PC-3 (cell line): ENCODE data around the gene CCNJL. TPM values are rescaled to one million over a fixed set of nuclear protein-coding genes. Genes with fewer than 3 reads are reported as not detected.
"Not testable (repeated sequence)": the region's sequence is repeated elsewhere in the genome, so short reads cannot be mapped to it uniquely, and the experiment has no call there.

ENCODE experiments used
- ATAC-seq: fragments of 200-7000 bp; cut with Tn5 transposase; 2 replicates; pipeline ENCODE4 v1.9.1; 2020; ENCODE audit warnings: mild to moderate bottlenecking, moderate library complexity
- BruUV-seq: library from RNA; stranded (reverse); fragments of 400-500 nt; replicated peaks from 2 replicates; lab custom pipeline; 2021; lab: Mats Ljungman, UMichigan
- CTCF ChIA-PET: fragments of 300-600 bp; sonication (Branson Sonifier 250); formaldehyde crosslinking; loops from one replicate; lab custom pipeline; 2022; ENCODE audit warnings: antibody characterized with exemption; lab: Charles Lee
- POLR2A ChIA-PET: fragments of 300-600 bp; sonication (Branson Sonifier 250); formaldehyde crosslinking; loops from one replicate; lab custom pipeline; 2022; ENCODE audit warnings: antibody characterized with exemption; ENCODE audit not compliant: unreplicated experiment; lab: Charles Lee
- DNase-seq: peaks from one replicate; pipeline ENCODE4 v3.0.0-alpha.2; 2015
- H2AFZ ChIP-seq: fragments of 300-600 bp; sonication (generic); 2 replicates; pipeline ENCODE4 v1.6.0; 2016; ENCODE audit warnings: antibody characterized with exemption, low read length
- H3F3A ChIP-seq: fragments of 300-600 bp; sonication (generic); one replicate; pipeline ENCODE4 v1.6.0; 2017; ENCODE audit warnings: antibody characterized with exemption, low read length, control low read depth, mild to moderate bottlenecking; ENCODE audit not compliant: unreplicated experiment
- H3K27ac ChIP-seq: fragments of 300-600 bp; sonication (generic); 2 replicates; pipeline ENCODE4 v1.5.1; 2016; ENCODE audit warnings: mild to moderate bottlenecking, low read length
- H3K27me3 ChIP-seq: fragments of 300-600 bp; sonication (generic); 2 replicates; pipeline ENCODE4 v1.6.1; 2016; ENCODE audit warnings: low read length, mixed read lengths
- H3K36me3 ChIP-seq: fragments of 300-600 bp; sonication (generic); 2 replicates; pipeline ENCODE4 v1.6.1; 2016; ENCODE audit warnings: low read depth, mixed run types, low read length, mixed read lengths
- H3K4me1 ChIP-seq: fragments of 300-600 bp; sonication (generic); 2 replicates; pipeline ENCODE4 v1.5.1; 2016; ENCODE audit warnings: low read length; ENCODE audit not compliant: insufficient read depth
- H3K4me2 ChIP-seq: fragments of 300-600 bp; sonication (generic); 2 replicates; pipeline ENCODE4 v1.6.0; 2016; ENCODE audit warnings: low read length
- H3K4me3 ChIP-seq: fragments of 300-600 bp; sonication (generic); 2 replicates; pipeline ENCODE4 v1.5.1; 2016; ENCODE audit warnings: mild to moderate bottlenecking, low read length, mixed read lengths
- H3K79me2 ChIP-seq: fragments of 300-600 bp; sonication (generic); 2 replicates; pipeline ENCODE4 v1.6.1; 2017; ENCODE audit warnings: low read length, mixed read lengths
- H3K9ac ChIP-seq: fragments of 300-600 bp; sonication (generic); 2 replicates; pipeline ENCODE4 v1.6.0; 2016; ENCODE audit warnings: mild to moderate bottlenecking, low read length
- H3K9me2 ChIP-seq: fragments of 300-600 bp; sonication (generic); replicated peaks from 2 replicates; pipeline ENCODE4 v1.6.1; 2016; ENCODE audit warnings: mixed run types, low read length, mixed read lengths
- H3K9me3 ChIP-seq: fragments of 300-600 bp; sonication (generic); 2 replicates; pipeline ENCODE4 v1.6.1; 2016; ENCODE audit warnings: low read length, mixed read lengths
- H4K20me1 ChIP-seq: fragments of 300-600 bp; sonication (generic); 2 replicates; pipeline ENCODE4 v1.6.1; 2016; ENCODE audit warnings: low read length, mixed read lengths
- CTCF ChIP-seq: fragments of 300-600 bp; sonication (generic); conservative IDR thresholded peaks from 2 replicates; pipeline ENCODE4 v1.5.1; 2017; ENCODE audit warnings: antibody characterized with exemption, low read depth, mild to moderate bottlenecking, low read length
- EZH2 ChIP-seq: fragments of 300-600 bp; sonication (generic); IDR thresholded peaks from one replicate; pipeline ENCODE4 v1.6.1; 2017; ENCODE audit warnings: antibody characterized with exemption, mild to moderate bottlenecking, low read length; ENCODE audit not compliant: unreplicated experiment
- EZH2phosphoT487 ChIP-seq: fragments of 300-600 bp; sonication (generic); IDR thresholded peaks from 2 replicates; pipeline ENCODE4 v1.6.1; 2018; ENCODE audit warnings: mild to moderate bottlenecking, antibody characterized with exemption, low read length, borderline replicate concordance
- intact Hi-C: fragments of 100-400 bp; cut with micrococcal nuclease; formaldehyde crosslinking; loops from 2 replicates; pipeline ENCODE4 v1.9.0; 2023
- total RNA-seq: library from RNA; depleted of rRNA; stranded (reverse); fragments of >200 nt; gene quantifications from 2 replicates; pipeline ENCODE4 v1.2.3, GENCODE V29; 2014

The CCNJL gene
- total RNA-seq, 1 experiment from 2014 or later: 7.7 TPM

DNA sequence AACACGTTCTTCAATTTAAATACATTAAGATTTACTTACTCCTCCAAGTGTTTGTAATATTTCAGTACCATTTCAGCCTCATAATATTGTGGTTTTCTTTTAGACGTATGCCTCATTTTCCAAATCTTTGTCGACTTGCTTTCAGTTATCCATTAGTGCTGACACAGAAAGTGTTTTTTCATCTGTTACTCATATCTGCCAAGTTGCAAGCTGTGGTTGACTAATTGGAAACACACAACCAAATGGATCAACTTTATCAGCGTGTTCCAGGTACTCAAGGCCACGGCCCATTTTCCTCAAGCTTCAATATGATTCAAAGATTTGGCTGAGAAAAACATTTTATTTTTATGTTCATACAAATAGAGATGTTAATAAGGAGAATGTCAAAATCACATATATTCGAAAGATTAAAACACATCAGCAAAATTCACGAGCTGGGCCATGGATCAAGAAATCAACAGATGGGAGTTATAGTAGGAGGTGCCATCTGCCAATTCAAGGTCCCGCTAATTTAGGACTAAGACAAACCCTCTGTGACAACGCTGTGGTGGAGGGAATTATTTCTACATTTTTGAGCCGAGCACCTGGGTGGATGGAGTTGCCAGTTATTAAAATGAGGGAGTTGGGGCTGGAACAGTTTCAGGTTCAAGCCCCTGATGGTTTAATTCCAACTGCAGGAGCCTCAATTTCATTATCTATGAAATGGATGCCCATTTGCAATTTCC is 27.2 kb upstream of the CCNJL start:
- CTCF ChIA-PET: no interaction called here
- intact Hi-C loops: no loop called here

GRCh38 chr5:160334716-160335115 is 22.4 kb upstream of the CCNJL start:
- H3K79me2 ChIP-seq, H2AFZ ChIP-seq, H3K9me3 ChIP-seq, CTCF ChIA-PET, H4K20me1 ChIP-seq, H3K36me3 ChIP-seq, BruUV-seq, ATAC-seq, H3K4me1 ChIP-seq, H3K9ac ChIP-seq, H3K9me2 ChIP-seq, intact Hi-C loops, DNase-seq, H3K27ac ChIP-seq, POLR2A ChIA-PET, H3K4me2 ChIP-seq, H3K27me3 ChIP-seq, H3F3A ChIP-seq, H3K4me3 ChIP-seq: not testable (repeated sequence)

More for the DNA sequence above, 27.2 kb upstream of the CCNJL start:
- no peak for DNase-seq
- Histone ChIP-seq H3K27me3 (no peaks in the 10 kb centered on the region), H3F3A (no peaks in the 10 kb centered on the region), H2AFZ (no peak overlapping the region), H3K9ac (no peak overlapping the region), H3K9me3 (no peaks in the 10 kb centered on the region), H3K36me3 (no peaks in the 10 kb centered on the region), H4K20me1 (no peaks in the 10 kb centered on the region), H3K4me1 (0 out of 2 replicates have a peak, but pooled peaks cover 6% of the 10 kb centered on the region), H3K9me2 (no peaks in the 10 kb centered on the region), H3K4me2 (no peak overlapping the region), H3K79me2 (no peaks in the 10 kb centered on the region), H3K27ac (no peak overlapping the region), H3K4me3 (no peak overlapping the region)
- ATAC-seq: no peak
- no TSS peak for BruUV-seq
- POLR2A ChIA-PET: no interaction called here
- TF ChIP-seq CTCF: no peak
- no peak for TF ChIP-seq EZH2
- no peak for TF ChIP-seq EZH2phosphoT487

- Histone ChIP-seq H4K20me1 (no peaks in the 10 kb centered on the region), H3K79me2 (no peaks in the 10 kb centered on the region), H3K27ac (no peak overlapping the region), H3K36me3 (no peaks in the 10 kb centered on the region), H3K9ac (no peak overlapping the region), H3K4me3 (no peak overlapping the region), H3F3A (no peaks in the 10 kb centered on the region), H3K9me3 (no peaks in the 10 kb centered on the region), H3K27me3 (no peaks in the 10 kb centered on the region), H3K4me1 (no peaks in the 10 kb centered on the region), H3K4me2 (no peak overlapping the region), H2AFZ (no peak overlapping the region), H3K9me2 (no peaks in the 10 kb centered on the region)
- ATAC-seq: no peak
- ChIA-PET POLR2A (no interaction called here), CTCF (no interaction called here)
- no TSS peak for BruUV-seq
- DNase-seq: no peak
- TF ChIP-seq CTCF: no peak
- no peak for TF ChIP-seq EZH2phosphoT487
- TF ChIP-seq EZH2: no peak
- intact Hi-C loops: no loop called here
Measured at GRCh38 chr5:160333721-160334120, 21.4 kb upstream of the CCNJL start.
